Keratinocyte (primary cell): ENCODE results near the gene HYAL1. TPM values are rescaled to one million over a fixed set of nuclear protein-coding genes. Genes with fewer than 3 reads are reported as not detected.

Source experiments
- DNase-seq: peaks from one replicate; pipeline ENCODE4 v3.0.0-alpha.2; 2011; ENCODE audit warnings: low read depth, missing footprints, low spot score
- FAIRE-seq: peaks from 2 replicates; lab custom pipeline; 2011; peaks lifted over from hg19 to GRCh38; lab: Jason Lieb, UNC
- H2AFZ ChIP-seq: 2 replicates; pipeline ENCODE4 v1.6.0; 2012; ENCODE audit warnings: low read length, control low read depth, inconsistent platforms; ENCODE audit not compliant: control insufficient read depth
- H3K27ac ChIP-seq: 2 replicates; pipeline ENCODE4 v1.5.1; 2011; ENCODE audit warnings: low read length; ENCODE audit not compliant: control insufficient read depth, insufficient read depth
- H3K27me3 ChIP-seq: 3 replicates; pipeline ENCODE4 v1.6.0; 2011; ENCODE audit warnings: low read length; ENCODE audit not compliant: control insufficient read depth, insufficient read depth; ENCODE audit errors: extremely low read depth
- H3K36me3 ChIP-seq, 2 experiments: 2 replicates in 1 of 2; 3 replicates in 1 of 2; pipeline ENCODE4 v1.5.1; 2011; ENCODE audit warnings: low read length in 2 of 2, mild to moderate bottlenecking in 1 of 2; ENCODE audit not compliant: control insufficient read depth in 2 of 2, insufficient read depth in 2 of 2; ENCODE audit errors: extremely low read depth in 1 of 2
- H3K4me1 ChIP-seq: 3 replicates; pipeline ENCODE4 v1.5.1; 2011; ENCODE audit warnings: low read length; ENCODE audit not compliant: control insufficient read depth, insufficient read depth; ENCODE audit errors: extremely low read depth
- H3K4me2 ChIP-seq: 3 replicates; pipeline ENCODE4 v1.6.0; 2011; ENCODE audit warnings: low read depth, low read length; ENCODE audit not compliant: control insufficient read depth, insufficient read depth; ENCODE audit errors: extremely low read depth
- H3K4me3 ChIP-seq, 3 experiments: fragments of 200-600 bp in 1 of 3; sonication (generic) in 1 of 3; 2 replicates in 2 of 3; 3 replicates in 1 of 3; pipeline ENCODE4 v1.5.1; 2011 to 2016; ENCODE audit warnings: low read length in 3 of 3, mild to moderate bottlenecking in 3 of 3, control low read depth in 2 of 3, inconsistent platforms in 1 of 3, low read depth in 1 of 3, mixed read lengths in 1 of 3, mixed run types in 1 of 3, moderate library complexity in 1 of 3; ENCODE audit not compliant: control insufficient read depth in 2 of 3, insufficient read depth in 2 of 3; ENCODE audit errors: extremely low read depth in 1 of 3
- H3K79me2 ChIP-seq: 2 replicates; pipeline ENCODE4 v1.6.0; 2012; ENCODE audit warnings: low read length; ENCODE audit not compliant: control insufficient read depth, insufficient read depth
- H3K9ac ChIP-seq: 3 replicates; pipeline ENCODE4 v1.6.0; 2011; ENCODE audit warnings: low read length; ENCODE audit not compliant: control insufficient read depth, insufficient read depth; ENCODE audit errors: extremely low read depth
- H3K9me1 ChIP-seq: 3 replicates; pipeline ENCODE4 v1.6.0; 2011; ENCODE audit warnings: low read length; ENCODE audit not compliant: control insufficient read depth, insufficient read depth; ENCODE audit errors: extremely low read depth
- H3K9me3 ChIP-seq: 2 replicates; pipeline ENCODE4 v1.5.1; 2012; ENCODE audit warnings: low read depth, low read length; ENCODE audit not compliant: control insufficient read depth
- H4K20me1 ChIP-seq: 3 replicates; pipeline ENCODE4 v1.6.0; 2011; ENCODE audit warnings: low read length; ENCODE audit not compliant: control insufficient read depth, insufficient read depth; ENCODE audit errors: extremely low read depth
- CTCF ChIP-seq, 3 experiments: IDR thresholded peaks in 1 of 3; conservative IDR thresholded peaks in 1 of 3; optimal IDR thresholded peaks in 1 of 3; 2 replicates in 2 of 3; 3 replicates in 1 of 3; pipeline versions ENCODE3 to v1.5.1; 2011; ENCODE audit warnings: low read length in 3 of 3, mild to moderate bottlenecking in 3 of 3, moderate library complexity in 2 of 3, control low read depth in 1 of 3, inconsistent platforms in 1 of 3; ENCODE audit not compliant: insufficient read depth in 2 of 3; ENCODE audit errors: extremely low read depth in 1 of 3
- EZH2 ChIP-seq: IDR thresholded peaks from one replicate; pipeline ENCODE4 v1.6.1; 2012; ENCODE audit warnings: inconsistent platforms, mild to moderate bottlenecking, low read length, moderate library complexity
- dilution Hi-C: fragments of 300-500 bp; cut with MboI; formaldehyde crosslinking; loops from one replicate; pipeline ENCODE4 v1.7.0; 2020; ENCODE audit warnings: low sequenced_read_pairs; ENCODE audit not compliant: extremely low pct_ligation_motif_present
- polyA plus RNA-seq, 5 experiments: library from polyadenylated mRNA; depleted of rRNA in 3 of 5; stranded (reverse) in 3 of 5; stranded (forward) in 1 of 5; unstranded in 1 of 5; fragments of >200 nt; gene quantifications; 1 replicate in 1 of 5; 2 replicates in 3 of 5; 3 replicates in 1 of 5; pipeline versions ENCODE4 v1.2.1 to v1.2.3, GENCODE V29; 2011 to 2012; ENCODE audit warnings: missing spikeins in 2 of 5, low read depth in 1 of 5, low replicate concordance in 1 of 5

Gene HYAL1
- polyA plus RNA-seq, 1 donor (not counting 4 experiments of a cell fraction or from before 2014, with no cell fraction given): 13.9 TPM

- TF ChIP-seq CTCF (optimal IDR thresholded peaks at IDR 0.05 in 1 of 3, IDR thresholded peaks at IDR 0.05 in 1 of 3, conservative IDR thresholded peaks at IDR 0.05 in 1 of 3; ENCODE audit: extremely low read depth in 1 of 3, insufficient read depth in 2 of 3, low read length in 3 of 3) (no peak), EZH2 (no peak)
- dilution Hi-C loops: no loop called here
- H2AFZ ChIP-seq: peak within 1 kb of the TSS; percentile 88
- no peaks in the 10 kb centered on the region for H4K20me1 ChIP-seq
- H3K9me1 ChIP-seq: no peaks in the 10 kb centered on the region
- no peak for DNase-seq
- FAIRE-seq: no peak
- H3K36me3 ChIP-seq: peaks cover 7 to 10% of the 10 kb centered on the region in 2 experiments
- H3K4me3 ChIP-seq: peak within 1 kb of the TSS; percentile 19 to 67 (median 58)
- H3K27me3 ChIP-seq: no peaks in the 10 kb centered on the region
- H3K9me3 ChIP-seq: no peaks in the 10 kb centered on the region
- peak within 1 kb of the TSS; percentile 54 for H3K9ac ChIP-seq
- peak within 1 kb of the TSS; percentile 93 for H3K4me2 ChIP-seq
- peaks cover 3% of the 10 kb centered on the region for H3K79me2 ChIP-seq
- H3K27ac ChIP-seq: no peak within 1 kb of the TSS
- H3K4me1 ChIP-seq: peaks cover 22% of the 10 kb centered on the region
Measured at GRCh38 chr3:50345586-50346234, 42.3 kb upstream of the HYAL1 start, which contains the start of gene ZMYND10. Gene ZMYND10, minus strand, starts transcription at chr3:50345732. Its CDS starts 153 bp downstream, at chr3:50345579.

GRCh38 chr3:50345008-50345407, 41.6 kb upstream of the HYAL1 start:
- peaks cover 20% of the 10 kb centered on the region for H3K4me1 ChIP-seq
- no peak for DNase-seq
- H3K27ac ChIP-seq: no peak overlapping the region
- H3K4me3 ChIP-seq: peak overlapping the region in 2 of 3 experiments; percentile 58 to 67
- peaks cover 7 to 10% of the 10 kb centered on the region in 2 experiments for H3K36me3 ChIP-seq
- H3K9ac ChIP-seq: no peak overlapping the region
- dilution Hi-C loops: no loop called here
- TF ChIP-seq EZH2: no peak
- TF ChIP-seq CTCF (optimal IDR thresholded peaks at IDR 0.05 in 1 of 3, IDR thresholded peaks at IDR 0.05 in 1 of 3, conservative IDR thresholded peaks at IDR 0.05 in 1 of 3; ENCODE audit: extremely low read depth in 1 of 3, insufficient read depth in 2 of 3, low read length in 3 of 3): no peak
- no peaks in the 10 kb centered on the region for H3K9me1 ChIP-seq
- no peaks in the 10 kb centered on the region for H3K27me3 ChIP-seq
- H3K9me3 ChIP-seq: no peaks in the 10 kb centered on the region
- H3K4me2 ChIP-seq: peak overlapping the region; percentile 93
- no peaks in the 10 kb centered on the region for H3K79me2 ChIP-seq
- H4K20me1 ChIP-seq: no peaks in the 10 kb centered on the region
- H2AFZ ChIP-seq: no peak overlapping the region
- FAIRE-seq: no peak
